ENCODE results near the gene PIN1. TPM values are rescaled to one million over a fixed set of nuclear protein-coding genes. Genes with fewer than 3 reads are reported as not detected.

PIN1 gene
- total and polyA plus RNA-seq, 2 of the 13 experiments (the other 11 are each of a cell fraction or from before 2014, with no cell fraction given): 31.9 to 72.0 TPM

GRCh38 chr19:9871626-9872338, 36.7 kb downstream of the PIN1 start (continued):
- TF ChIP-seq HINFP (CRISPR knock-in tag; IDR thresholded peaks at IDR 0.05; ENCODE audit: low read depth) (no peak), ZSCAN30 (CRISPR knock-in tag; IDR thresholded peaks at IDR 0.05) (no peak), ZNF704 (CRISPR knock-in tag; IDR thresholded peaks at IDR 0.05; ENCODE audit: borderline replicate concordance) (no peak), ZNF350 (CRISPR knock-in tag; IDR thresholded peaks at IDR 0.05; ENCODE audit: borderline replicate concordance, low read depth) (no peak), SRSF9 (IDR thresholded peaks at IDR 0.05; ENCODE audit: borderline replicate concordance, insufficient read depth, low read depth, low read length, poor library complexity, severe bottlenecking) (no peak), MAX (IDR thresholded peaks at IDR 0.05) (peak; percentile 35; the same call in 1 of the 2 replicates), HMGA1 (CRISPR knock-in tag; conservative IDR thresholded peaks at IDR 0.05) (no peak), DDIT3 (CRISPR knock-in tag; IDR thresholded peaks at IDR 0.05) (no peak), THYN1 (CRISPR knock-in tag; IDR thresholded peaks at IDR 0.05; ENCODE audit: borderline replicate concordance, low read depth) (no peak), PHF8 (CRISPR knock-in tag; IDR thresholded peaks at IDR 0.05) (no peak), NFATC3 (CRISPR knock-in tag; IDR thresholded peaks at IDR 0.05) (no peak), ZNF335 (CRISPR knock-in tag; IDR thresholded peaks at IDR 0.05) (no peak), ELF3 (CRISPR knock-in tag; IDR thresholded peaks at IDR 0.05) (0 out of 2 replicates have a peak, but pooled peaks have one; percentile 17), MYPOP (CRISPR knock-in tag; IDR thresholded peaks at IDR 0.05) (no peak), ZMYM3 (CRISPR knock-in tag; IDR thresholded peaks at IDR 0.05) (peak; percentile 25; the same call in 1 of the 2 replicates), ZSCAN12 (CRISPR knock-in tag; IDR thresholded peaks at IDR 0.05) (no peak), KLF12 (CRISPR knock-in tag; IDR thresholded peaks at IDR 0.05; ENCODE audit: borderline replicate concordance) (no peak), ZSCAN29 (CRISPR knock-in tag; conservative IDR thresholded peaks at IDR 0.05) (0 out of 2 replicates have a peak, but pooled peaks have one; percentile 39), BCL6 (CRISPR knock-in tag; IDR thresholded peaks at IDR 0.05) (0 out of 2 replicates have a peak, but pooled peaks have one; percentile 30), ZNF816 (CRISPR knock-in tag; IDR thresholded peaks at IDR 0.05; ENCODE audit: borderline replicate concordance) (no peak)
- TF ChIP-seq, protein P1, sequence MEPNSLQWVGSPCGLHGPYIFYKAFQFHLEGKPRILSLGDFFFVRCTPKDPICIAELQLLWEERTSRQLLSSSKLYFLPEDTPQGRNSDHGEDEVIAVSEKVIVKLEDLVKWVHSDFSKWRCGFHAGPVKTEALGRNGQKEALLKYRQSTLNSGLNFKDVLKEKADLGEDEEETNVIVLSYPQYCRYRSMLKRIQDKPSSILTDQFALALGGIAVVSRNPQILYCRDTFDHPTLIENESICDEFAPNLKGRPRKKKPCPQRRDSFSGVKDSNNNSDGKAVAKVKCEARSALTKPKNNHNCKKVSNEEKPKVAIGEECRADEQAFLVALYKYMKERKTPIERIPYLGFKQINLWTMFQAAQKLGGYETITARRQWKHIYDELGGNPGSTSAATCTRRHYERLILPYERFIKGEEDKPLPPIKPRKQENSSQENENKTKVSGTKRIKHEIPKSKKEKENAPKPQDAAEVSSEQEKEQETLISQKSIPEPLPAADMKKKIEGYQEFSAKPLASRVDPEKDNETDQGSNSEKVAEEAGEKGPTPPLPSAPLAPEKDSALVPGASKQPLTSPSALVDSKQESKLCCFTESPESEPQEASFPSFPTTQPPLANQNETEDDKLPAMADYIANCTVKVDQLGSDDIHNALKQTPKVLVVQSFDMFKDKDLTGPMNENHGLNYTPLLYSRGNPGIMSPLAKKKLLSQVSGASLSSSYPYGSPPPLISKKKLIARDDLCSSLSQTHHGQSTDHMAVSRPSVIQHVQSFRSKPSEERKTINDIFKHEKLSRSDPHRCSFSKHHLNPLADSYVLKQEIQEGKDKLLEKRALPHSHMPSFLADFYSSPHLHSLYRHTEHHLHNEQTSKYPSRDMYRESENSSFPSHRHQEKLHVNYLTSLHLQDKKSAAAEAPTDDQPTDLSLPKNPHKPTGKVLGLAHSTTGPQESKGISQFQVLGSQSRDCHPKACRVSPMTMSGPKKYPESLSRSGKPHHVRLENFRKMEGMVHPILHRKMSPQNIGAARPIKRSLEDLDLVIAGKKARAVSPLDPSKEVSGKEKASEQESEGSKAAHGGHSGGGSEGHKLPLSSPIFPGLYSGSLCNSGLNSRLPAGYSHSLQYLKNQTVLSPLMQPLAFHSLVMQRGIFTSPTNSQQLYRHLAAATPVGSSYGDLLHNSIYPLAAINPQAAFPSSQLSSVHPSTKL (CRISPR knock-in tag; IDR thresholded peaks at IDR 0.05): peak; percentile 50
